ENCODE results near the gene CLSTN2. TPM values are rescaled to one million over a fixed set of nuclear protein-coding genes. Genes with fewer than 3 reads are reported as not detected.

The CLSTN2 gene
- 0.17 and 0.23 TPM in 2 replicates for total RNA-seq

- peak; percentile 9 for DNase-seq
Measured at GRCh38 chr3:139935016-139935865, at the start of gene CLSTN2. Gene CLSTN2, plus strand, starts transcription at chr3:139935185.

- no peak for DNase-seq
Measured at GRCh38 chr3:139887431-139887830, 47.6 kb upstream of the CLSTN2 start.

- DNase-seq = no peak
Measured at GRCh38 chr3:139888561-139889140, 46.3 kb upstream of the CLSTN2 start.

GRCh38 chr3:139893267-139893962, 41.6 kb upstream of the CLSTN2 start:
- DNase-seq = no peak

- DNase-seq = no peak
Measured at GRCh38 chr3:139893963-139894642, 40.9 kb upstream of the CLSTN2 start.

- no peak for DNase-seq
Measured at GRCh38 chr3:139894643-139894989, 40.4 kb upstream of the CLSTN2 start.

- no peak for DNase-seq
Measured at GRCh38 chr3:139897759-139898158, 37.2 kb upstream of the CLSTN2 start.

- no peak for DNase-seq
Measured at GRCh38 chr3:139906418-139906817, 28.6 kb upstream of the CLSTN2 start.

- DNase-seq = no peak
Measured at GRCh38 chr3:139909811-139910210, 25.2 kb upstream of the CLSTN2 start.

GRCh38 chr3:139916271-139916670, 18.7 kb upstream of the CLSTN2 start:
- no peak for DNase-seq

GRCh38 chr3:139917226-139917785, 17.7 kb upstream of the CLSTN2 start:
- no peak for DNase-seq

- no peak for DNase-seq
Measured at GRCh38 chr3:139928708-139929505, 6.1 kb upstream of the CLSTN2 start.

GRCh38 chr3:139930211-139930610, 4.8 kb upstream of the CLSTN2 start:
- DNase-seq = no peak

- DNase-seq = no peak
Measured at GRCh38 chr3:139933766-139934165, 1.2 kb upstream of the CLSTN2 start.

- peak; percentile 6 for DNase-seq
Measured at GRCh38 chr3:139934613-139935015, 371 bp upstream of the CLSTN2 start.

GRCh38 chr3:139935866-139936817, 1.2 kb downstream of the CLSTN2 start:
- peak; percentile 5 for DNase-seq

GRCh38 chr3:139937674-139938279, 2.8 kb downstream of the CLSTN2 start:
- peak; percentile 59 for DNase-seq

GRCh38 chr3:139939681-139940190, 4.8 kb downstream of the CLSTN2 start:
- DNase-seq = no peak

- no peak for DNase-seq
Measured at GRCh38 chr3:139940622-139941021, 5.6 kb downstream of the CLSTN2 start.

GRCh38 chr3:139941580-139941979, 6.6 kb downstream of the CLSTN2 start:
- no peak for DNase-seq

Data from dermis blood vessel endothelial cell (primary cell).